Testis (tissue), 2 donors: Measurements from ENCODE around the gene RAPGEF4.

Experiments
- CTCF ChIP-seq, 3 experiments: fragments of 450-650 bp in 2 of 3; fragments of 200-600 bp in 1 of 3; sonication (generic) in 1 of 3; IDR thresholded peaks; one replicate each; pipeline ENCODE4 v1.5.1; 2016 to 2019; ENCODE audit warnings: antibody characterized with exemption in 3 of 3, mild to moderate bottlenecking in 2 of 3, moderate library complexity in 1 of 3
- POLR2A ChIP-seq: fragments of 450-650 bp; IDR thresholded peaks from one replicate; pipeline ENCODE4 v1.6.1; 2017; ENCODE audit warnings: antibody characterized with exemption, mild to moderate bottlenecking, moderate library complexity

- no peak for TF ChIP-seq CTCF (IDR thresholded peaks at IDR 0.05)
- no peak for TF ChIP-seq POLR2A
Observed at GRCh38 chr2:172843902-172844715, 108.5 kb downstream of the RAPGEF4 start.
